Pancreas (tissue), 10 donors: ENCODE measurements around the gene TSPAN11. TPM values are rescaled to one million over a fixed set of nuclear protein-coding genes. Genes with fewer than 3 reads are reported as not detected.
A peak's percentile ranks its signal among the peaks of the same experiment; 100 is the strongest.

Experiments used
- ATAC-seq, 4 donors: fragments of 200-7000 bp; cut with Tn5 transposase; one replicate each; pipeline versions ENCODE4 v1.8.0 to v1.9.1; 2020; ENCODE audit warnings: mild to moderate bottlenecking in 4 of 4, moderate library complexity in 4 of 4
- DNase-seq, 6 donors: peaks; one replicate each; pipeline ENCODE4 v3.0.0-alpha.2; 2020
- FAIRE-seq: peaks from 2 replicates; lab custom pipeline; 2012; peaks lifted over from hg19 to GRCh38; lab: Jason Lieb, UNC
- H3K27ac ChIP-seq, 4 donors: fragments of 200-600 bp; sonication (generic); 1 replicate in 3 of 4; 2 replicates in 1 of 4; pipeline versions ENCODE4 v1.5.0 to v1.8.0; 2020
- H3K27me3 ChIP-seq, 4 donors: fragments of 200-600 bp; one replicate each; pipeline ENCODE4 v1.8.0; 2021
- H3K36me3 ChIP-seq, 3 donors: fragments of 200-600 bp; sonication (generic) in 1 of 3; one replicate each; pipeline versions ENCODE4 v1.5.0 to v1.8.0; 2020 to 2021
- H3K4me1 ChIP-seq, 3 donors: fragments of 200-600 bp; one replicate each; pipeline ENCODE4 v1.8.0; 2021
- H3K4me3 ChIP-seq, 4 donors: fragments of 200-600 bp; sonication (generic) in 2 of 4; one replicate each; pipeline versions ENCODE4 v1.5.0 to v1.8.0; 2020 to 2021
- H3K9me3 ChIP-seq, 4 donors: fragments of 200-600 bp; one replicate each; pipeline ENCODE4 v1.8.0; 2021
- WGBS, 2 donors: extraction: QIAGEN DNeasy Blood & Tissue Kit; methylation state at CpG; one replicate each; pipeline ENCODE4 v1.1.7; 2013; 5-methylcytosine and 5-hydroxymethylcytosine counted together
- intact Hi-C, 3 donors: fragments of 100-400 bp; cut with DNase I; formaldehyde crosslinking; loops; one replicate each; pipeline versions ENCODE4 v1.11.1 to v1.14.2; 2022
- polyA plus RNA-seq, 2 donors: library from polyadenylated mRNA; stranded (reverse); fragments of 200-250 nt; gene quantifications; one replicate each; pipeline ENCODE4 v1.2.3, GENCODE V29; 2013
- total RNA-seq, 6 donors: library from RNA; stranded (reverse); fragmentation: NEBNext Ultra II Directional in 4 of 6; extraction: Animal tissue kit (Norgen Biotek cat#: 25700) in 4 of 6; gene quantifications; one replicate each; pipeline versions ENCODE4 v1.2.1 to v1.2.4, GENCODE V29; 2021 to 2023
- TF ChIP-seq, protein P1 (sequence below), 4 donors: fragments of 200-600 bp; sonication (generic) in 3 of 4; IDR thresholded peaks; one replicate each; pipeline versions ENCODE4 v1.5.0 to v1.8.0; 2021; ENCODE audit warnings: antibody characterized with exemption in 4 of 4
- donor health status: healthy with polysubstance abuse.
- donor health status: DM: no; HTN: no; CAD: no; lungs with moderate emphysema.
- donor health status: DM: no; HTN: no; CAD: no.
- donor health status: control.
- donor health status: control.
- donor health status: Bipolar disorder and iron deficiency.
- donor health status: DM: yes; HTN: yes; CAD: no.
- donor health status: DM: no; HTN: no; CAD: no.
- donor health status: DM: no; HTN: no; CAD: no.
- donor health status: DM: yes; HTN: yes; CAD: no.

Gene TSPAN11
- total and polyA plus RNA-seq, 8 donors = 0.13 to 2.2 (median 0.44) TPM

DNA sequence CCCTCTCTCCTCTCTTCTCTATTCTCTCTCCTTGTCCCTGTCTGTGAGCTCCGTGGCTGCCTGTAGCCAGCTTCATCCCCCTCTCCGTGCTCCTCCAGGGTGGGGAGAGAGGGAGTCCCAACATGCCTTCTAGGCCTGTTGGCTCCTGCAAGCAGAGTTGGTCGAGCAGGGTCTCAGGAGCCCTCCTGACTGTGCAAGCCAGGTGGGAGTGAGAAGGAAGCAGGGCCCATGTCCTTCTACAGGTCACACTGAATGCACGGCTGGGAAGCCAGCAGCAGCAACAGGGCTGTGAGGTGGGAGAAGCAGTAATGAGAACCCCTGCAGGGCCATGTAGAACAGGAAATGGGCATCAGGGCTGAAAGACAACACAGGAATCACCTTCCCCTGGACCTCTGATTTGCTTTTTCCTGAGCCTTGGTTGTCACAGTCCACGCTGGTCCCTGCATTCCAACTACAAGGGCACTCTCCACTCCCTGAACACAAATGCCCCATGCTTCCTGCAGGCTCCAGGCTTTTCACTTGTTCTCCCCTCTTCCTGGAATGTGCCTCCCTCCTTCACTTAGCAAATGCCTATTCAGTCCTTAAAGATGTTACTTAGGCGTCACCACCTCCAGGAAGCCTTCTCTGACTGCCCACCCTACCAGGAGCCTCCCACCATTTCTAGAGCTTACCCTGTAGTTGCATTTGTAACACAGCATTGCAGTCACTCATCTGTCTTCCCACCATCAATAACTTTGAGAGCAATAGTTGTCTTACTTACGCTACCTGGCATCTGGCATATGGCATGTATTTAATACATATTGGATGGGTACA is 51.2 kb downstream of the TSPAN11 start:
- no peak for FAIRE-seq
- no peaks in the 10 kb centered on the region for H3K27me3 ChIP-seq
- no peaks in the 10 kb centered on the region for H3K9me3 ChIP-seq
- H3K27ac ChIP-seq = no peak overlapping the region
- no peak for ATAC-seq
- DNase-seq = no peak
- H3K36me3 ChIP-seq = no peaks in the 10 kb centered on the region
- H3K4me1 ChIP-seq = no peaks in the 10 kb centered on the region
- 65 to 73% methylated on average over 7 of the region's 7 CpGs for WGBS, 2 donors
- no peak overlapping the region for H3K4me3 ChIP-seq
- intact Hi-C loops = loop anchor here in 1 of 3 donors (10.0 kb wide), 1 partner anchor 277 kb away; no protein-coding TSS in a partner anchor
- TF ChIP-seq, protein P1, sequence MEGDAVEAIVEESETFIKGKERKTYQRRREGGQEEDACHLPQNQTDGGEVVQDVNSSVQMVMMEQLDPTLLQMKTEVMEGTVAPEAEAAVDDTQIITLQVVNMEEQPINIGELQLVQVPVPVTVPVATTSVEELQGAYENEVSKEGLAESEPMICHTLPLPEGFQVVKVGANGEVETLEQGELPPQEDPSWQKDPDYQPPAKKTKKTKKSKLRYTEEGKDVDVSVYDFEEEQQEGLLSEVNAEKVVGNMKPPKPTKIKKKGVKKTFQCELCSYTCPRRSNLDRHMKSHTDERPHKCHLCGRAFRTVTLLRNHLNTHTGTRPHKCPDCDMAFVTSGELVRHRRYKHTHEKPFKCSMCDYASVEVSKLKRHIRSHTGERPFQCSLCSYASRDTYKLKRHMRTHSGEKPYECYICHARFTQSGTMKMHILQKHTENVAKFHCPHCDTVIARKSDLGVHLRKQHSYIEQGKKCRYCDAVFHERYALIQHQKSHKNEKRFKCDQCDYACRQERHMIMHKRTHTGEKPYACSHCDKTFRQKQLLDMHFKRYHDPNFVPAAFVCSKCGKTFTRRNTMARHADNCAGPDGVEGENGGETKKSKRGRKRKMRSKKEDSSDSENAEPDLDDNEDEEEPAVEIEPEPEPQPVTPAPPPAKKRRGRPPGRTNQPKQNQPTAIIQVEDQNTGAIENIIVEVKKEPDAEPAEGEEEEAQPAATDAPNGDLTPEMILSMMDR (IDR thresholded peaks at IDR 0.05) = no peak

DNA sequence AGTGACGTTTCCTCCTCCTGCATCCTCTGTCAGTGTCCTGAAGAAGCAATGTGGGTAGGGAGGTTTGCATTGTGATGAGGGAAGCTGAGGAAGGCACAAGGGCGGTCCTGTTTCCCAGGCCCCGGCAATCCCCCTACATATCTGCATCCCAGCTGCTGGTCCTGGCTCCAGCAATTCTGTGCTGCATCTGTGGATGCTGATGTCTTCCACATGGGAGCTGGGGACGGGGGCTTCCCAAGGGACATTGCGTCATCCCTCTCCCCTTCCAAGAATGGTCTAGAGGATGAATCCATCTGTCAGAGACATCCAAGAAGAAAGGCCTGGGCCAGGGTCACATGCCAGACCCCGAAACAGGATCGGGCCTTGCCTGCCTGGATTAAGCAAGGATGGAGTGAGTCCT is 52.1 kb downstream of the TSPAN11 start:
- 79 to 90% methylated on average over 7 of the region's 7 CpGs for WGBS, 2 donors
- no peaks in the 10 kb centered on the region for H3K27me3 ChIP-seq
- TF ChIP-seq, protein P1 (IDR thresholded peaks at IDR 0.05) = no peak

GRCh38 chr12:30979371-30980259 is 53.1 kb downstream of the TSPAN11 start:
- intact Hi-C loops = loop anchor here in 1 of 3 donors (10.0 kb wide), 2 partner anchors 115 to 275 kb away; no protein-coding TSS in a partner anchor
- H3K27me3 ChIP-seq = no peaks in the 10 kb centered on the region
- H3K4me1 ChIP-seq = no peaks in the 10 kb centered on the region
- no peak overlapping the region for H3K4me3 ChIP-seq
- peak in 1 of 6 donors; percentile 46 for DNase-seq
- WGBS, 2 donors = 65 to 77% methylated on average over 21 of the region's 21 CpGs
- ATAC-seq = no peak
- no peaks in the 10 kb centered on the region for H3K36me3 ChIP-seq
- FAIRE-seq = no peak
- H3K9me3 ChIP-seq = no peaks in the 10 kb centered on the region
- H3K27ac ChIP-seq = no peak overlapping the region
- TF ChIP-seq, protein P1 (IDR thresholded peaks at IDR 0.05) = no peak

More for the DNA sequence above, 52.1 kb downstream of the TSPAN11 start:
- no peak overlapping the region for H3K27ac ChIP-seq
- ATAC-seq (no peak), FAIRE-seq (no peak), DNase-seq (no peak)
- no peak overlapping the region for H3K4me3 ChIP-seq
- H3K4me1 ChIP-seq = no peaks in the 10 kb centered on the region
- intact Hi-C loops = loop anchor here in 1 of 3 donors (10.0 kb wide), 1 partner anchor 276 kb away; no protein-coding TSS in a partner anchor
- no peaks in the 10 kb centered on the region for H3K36me3 ChIP-seq
- no peaks in the 10 kb centered on the region for H3K9me3 ChIP-seq

- intact Hi-C loops = loop anchor here in 1 of 3 donors (10.0 kb wide), 1 partner anchor 116 kb away; no protein-coding TSS in a partner anchor
- Histone ChIP-seq H3K36me3 (no peaks in the 10 kb centered on the region), H3K27me3 (no peaks in the 10 kb centered on the region), H3K9me3 (no peaks in the 10 kb centered on the region), H3K4me1 (no peaks in the 10 kb centered on the region), H3K4me3 (no peak overlapping the region), H3K27ac (no peak overlapping the region)
- FAIRE-seq (no peak), DNase-seq (peak in 1 of 6 donors; percentile 41), ATAC-seq (no peak)
- WGBS, 2 donors = 62 to 66% methylated on average over 18 of the region's 18 CpGs
- TF ChIP-seq, protein P1 (IDR thresholded peaks at IDR 0.05) = no peak
Measured at GRCh38 chr12:30980955-30981662, 54.6 kb downstream of the TSPAN11 start.
